HG03439 (cell line): ENCODE measurements around the gene FLT4.

Experiments used
- ATAC-seq: cut with Tn5 transposase; IDR thresholded peaks from one replicate; pipeline ENCODE4 v1.9.1; 2021; ENCODE audit warnings: mild to moderate bottlenecking, moderate library complexity; ENCODE audit not compliant: unreplicated experiment

Gene FLT4

DNA sequence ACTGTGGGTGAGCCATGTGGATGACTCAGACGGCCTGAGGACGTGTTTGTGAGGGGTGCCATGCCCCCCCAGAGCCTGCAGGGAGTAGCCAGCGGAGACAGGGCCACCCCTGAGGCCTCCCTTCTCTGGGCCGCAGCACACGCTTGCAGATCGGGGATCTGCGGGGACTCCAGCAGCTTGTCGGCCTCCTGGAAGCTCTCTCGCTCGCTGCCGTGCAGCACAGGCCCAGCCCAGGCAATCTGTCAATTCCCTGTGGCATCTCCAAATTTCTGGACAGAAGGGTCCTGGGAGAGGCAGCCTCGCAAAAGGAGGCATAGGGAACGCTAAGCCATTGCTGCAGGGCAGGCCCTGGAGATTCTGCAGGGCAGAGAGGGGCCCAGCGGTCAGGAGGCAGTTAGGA, 21.2 kb downstream of the FLT4 start:
- no peak for ATAC-seq

DNA sequence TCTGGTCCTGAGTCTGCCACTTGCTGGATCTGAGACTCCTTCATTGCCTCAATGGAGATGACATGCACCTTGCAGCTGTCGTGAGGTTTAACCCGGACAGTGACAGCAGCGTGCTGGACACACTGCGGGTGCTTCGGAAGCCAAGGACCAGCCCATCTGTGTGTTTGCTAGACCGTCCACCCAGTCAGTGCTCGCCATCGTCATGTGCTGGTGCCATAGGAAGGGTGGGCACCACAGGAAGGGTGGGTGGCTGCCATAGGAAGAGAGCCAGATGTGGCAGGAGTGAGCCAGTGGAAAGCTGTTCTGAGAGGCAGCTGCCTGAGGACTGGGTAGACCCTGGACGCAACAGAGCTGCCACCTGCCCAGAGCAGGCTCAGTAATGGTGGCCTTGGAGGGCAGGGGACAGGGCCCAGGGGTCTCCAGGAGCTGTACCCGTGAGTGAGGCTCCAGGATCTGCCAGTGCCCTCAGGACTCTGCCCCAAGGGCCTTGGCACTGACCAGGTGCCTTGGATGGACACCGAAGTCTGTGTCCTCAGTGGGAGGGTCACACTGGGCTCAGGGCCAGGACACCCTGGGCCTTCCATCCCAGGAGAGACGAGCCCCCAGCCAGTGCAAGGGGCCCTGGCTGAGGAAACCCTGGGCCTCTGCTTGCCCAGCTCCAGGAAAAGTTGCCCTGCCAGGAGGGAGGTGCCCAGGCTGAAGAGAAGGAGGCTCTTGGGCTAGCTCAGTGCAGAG, 21.8 kb downstream of the FLT4 start:
- ATAC-seq = no peak

DNA sequence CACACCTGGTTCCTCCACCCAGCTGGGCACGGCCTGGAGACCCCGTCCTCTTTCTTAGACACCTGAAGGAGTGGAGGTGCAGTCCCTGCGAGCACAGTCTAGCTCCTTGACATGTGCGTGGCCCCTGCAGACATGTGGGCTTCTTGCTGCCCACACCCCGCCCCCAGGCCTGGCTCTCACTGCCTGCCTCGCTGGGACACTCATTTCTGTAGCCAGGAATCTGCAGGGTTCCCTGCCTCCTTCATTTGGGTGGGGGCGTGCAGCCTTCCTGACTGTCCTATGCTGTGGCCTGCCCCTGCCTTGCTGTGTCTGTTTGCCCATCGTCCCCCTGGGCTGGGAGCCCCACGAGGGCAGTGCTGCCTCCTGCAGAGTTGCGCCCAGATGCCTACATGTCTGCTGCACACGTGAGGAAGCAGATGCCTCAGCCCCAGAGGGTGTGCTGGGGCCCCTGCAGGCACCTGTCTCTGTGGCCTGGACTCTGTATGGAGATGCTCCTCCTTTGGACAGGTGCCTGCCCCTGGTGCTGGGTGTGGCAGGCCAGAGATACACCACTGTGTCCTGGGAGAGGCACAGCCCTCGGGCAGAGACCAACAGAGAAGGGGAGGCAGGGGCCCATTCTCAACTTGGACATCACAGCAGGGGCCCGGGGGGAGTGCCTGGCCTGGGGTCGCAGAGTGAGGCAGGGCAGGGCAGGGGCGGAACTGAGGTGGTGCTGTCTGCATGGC, 22.6 kb downstream of the FLT4 start:
- no peak for ATAC-seq

DNA sequence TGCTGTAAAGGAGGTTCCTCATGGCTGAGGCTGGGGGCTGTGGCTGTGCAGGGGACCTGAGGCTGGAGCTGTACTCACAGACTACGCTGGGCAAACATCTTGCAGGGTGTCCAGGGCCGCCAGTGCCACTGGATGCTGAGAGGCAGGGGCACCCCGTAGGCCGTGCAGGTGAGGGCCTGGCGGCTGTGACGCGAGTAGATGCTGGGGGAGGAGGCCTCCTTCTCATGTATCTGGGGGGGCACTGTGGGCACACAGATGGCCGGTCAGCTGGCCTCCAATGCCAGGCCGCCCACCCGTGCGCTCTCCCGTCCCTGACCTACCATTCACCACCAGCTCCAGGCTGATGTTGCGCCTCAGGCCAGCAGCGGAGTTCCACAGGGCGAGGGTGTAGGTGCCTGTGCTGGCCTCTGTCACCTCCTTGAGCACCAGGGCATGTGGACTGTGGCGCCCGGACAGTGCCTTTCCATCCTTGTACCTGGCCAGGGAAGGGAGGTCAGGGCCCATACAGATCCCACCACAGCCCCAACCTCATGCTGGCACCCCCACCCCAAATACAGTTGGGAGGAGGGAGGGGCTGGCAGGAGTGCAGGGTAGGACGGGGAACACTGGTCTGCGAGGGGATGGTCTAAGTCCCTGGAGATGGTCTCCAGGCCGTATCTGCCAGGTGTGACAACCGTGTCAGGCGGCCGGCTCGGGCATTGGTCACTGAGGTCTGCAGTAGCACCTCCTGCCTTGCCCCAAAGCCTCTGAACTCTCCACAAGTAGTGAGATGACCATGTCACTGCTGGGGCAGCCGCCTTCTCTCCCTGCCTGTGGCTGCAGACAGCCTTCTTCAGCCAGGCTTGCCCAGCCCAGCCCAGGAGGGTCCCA, 23.4 kb downstream of the FLT4 start:
- no peak for ATAC-seq

DNA sequence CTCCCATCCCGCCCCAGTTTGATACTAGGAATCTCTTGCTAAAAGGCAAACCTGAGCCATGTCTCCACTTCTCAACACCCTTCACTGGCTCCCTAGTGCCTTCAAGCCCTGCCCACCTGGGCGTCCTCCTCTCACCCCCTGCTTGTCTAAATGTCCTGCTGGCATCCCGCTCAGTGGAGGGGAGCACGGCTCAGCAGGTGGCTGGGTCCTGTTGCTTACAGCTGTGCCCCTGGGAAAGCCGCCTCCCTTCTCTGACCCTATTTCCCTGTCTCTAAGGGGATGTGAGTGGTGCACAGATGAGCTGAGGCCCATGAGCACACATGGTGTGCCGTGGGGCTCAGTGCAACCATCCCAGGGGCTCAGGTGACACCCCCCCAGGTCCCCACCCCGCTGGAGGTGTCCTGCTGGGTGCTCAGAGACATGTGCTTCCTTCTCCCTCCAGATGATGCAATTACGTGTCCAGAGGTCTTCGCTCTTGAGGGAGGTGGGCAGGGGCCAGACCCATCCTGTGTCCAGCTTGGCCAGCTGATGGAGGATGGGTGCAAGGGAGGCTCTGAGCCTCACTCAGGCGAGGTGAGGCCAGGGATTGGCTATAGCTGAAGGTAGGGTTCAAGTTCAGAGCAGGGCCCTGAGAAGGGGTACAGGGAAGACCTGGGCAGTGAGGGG, 24.1 kb downstream of the FLT4 start:
- no peak for ATAC-seq

DNA sequence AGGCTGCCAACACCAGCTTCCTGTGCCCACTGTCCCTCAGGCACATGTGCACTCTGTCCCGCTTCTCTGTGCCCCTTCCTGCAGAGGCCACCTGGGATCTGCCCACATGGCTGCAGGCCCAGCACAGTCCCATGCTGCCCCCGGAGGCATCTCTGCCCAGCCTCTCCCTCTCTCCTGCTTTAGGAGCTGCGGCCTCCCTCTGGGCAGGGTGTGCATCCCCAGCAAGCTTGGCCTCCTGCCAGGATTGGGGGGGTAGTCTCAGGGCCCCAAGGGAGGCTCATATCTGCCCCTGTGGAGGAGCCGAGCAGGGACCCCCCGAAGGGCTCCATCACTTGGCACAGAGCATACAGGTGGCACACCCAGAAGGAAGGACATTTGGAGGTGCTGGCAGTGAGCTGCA, 24.8 kb downstream of the FLT4 start:
- no peak for ATAC-seq

DNA sequence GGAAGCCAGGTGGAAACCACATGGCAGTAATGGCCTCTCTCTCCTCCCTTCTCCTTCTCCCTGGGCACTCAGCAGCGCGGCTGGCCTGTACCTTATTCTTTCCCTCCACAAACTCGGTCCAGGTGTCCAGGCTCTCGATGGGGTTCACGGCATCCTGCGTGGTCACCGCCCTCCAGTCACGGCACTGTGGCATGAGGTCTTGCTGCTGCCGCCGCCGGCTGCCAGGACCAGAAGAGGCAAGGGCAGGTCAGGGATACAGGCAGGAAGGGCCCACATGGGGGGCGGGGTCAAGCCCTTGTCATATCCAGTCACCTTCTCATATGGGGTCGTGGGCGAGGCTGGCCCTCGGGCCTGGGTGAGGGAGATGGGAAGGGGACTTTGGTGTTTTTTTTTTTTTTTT, 25.6 kb downstream of the FLT4 start:
- ATAC-seq = no peak

DNA sequence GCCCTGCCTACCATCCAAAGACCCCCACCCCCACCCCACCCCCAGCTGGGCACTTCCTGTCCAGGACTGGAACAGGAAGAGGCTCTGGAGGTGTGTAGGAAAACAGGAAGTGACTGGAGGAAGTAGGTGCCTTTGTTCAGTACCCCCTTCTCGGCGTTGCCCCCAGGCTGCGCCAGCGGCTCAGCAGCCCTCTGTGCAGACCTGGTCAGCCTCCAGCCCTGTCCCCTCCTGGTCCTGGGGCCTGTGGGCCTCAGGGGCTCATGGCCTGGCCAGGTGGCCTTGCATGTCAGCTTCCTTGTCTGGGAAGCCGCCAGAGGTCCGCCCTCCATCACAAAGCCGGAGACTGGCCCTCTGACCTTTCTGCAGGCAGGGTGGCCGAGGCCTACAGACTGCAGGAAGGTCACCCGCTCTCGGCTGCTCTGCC, 26.0 kb downstream of the FLT4 start:
- ATAC-seq = no peak

DNA sequence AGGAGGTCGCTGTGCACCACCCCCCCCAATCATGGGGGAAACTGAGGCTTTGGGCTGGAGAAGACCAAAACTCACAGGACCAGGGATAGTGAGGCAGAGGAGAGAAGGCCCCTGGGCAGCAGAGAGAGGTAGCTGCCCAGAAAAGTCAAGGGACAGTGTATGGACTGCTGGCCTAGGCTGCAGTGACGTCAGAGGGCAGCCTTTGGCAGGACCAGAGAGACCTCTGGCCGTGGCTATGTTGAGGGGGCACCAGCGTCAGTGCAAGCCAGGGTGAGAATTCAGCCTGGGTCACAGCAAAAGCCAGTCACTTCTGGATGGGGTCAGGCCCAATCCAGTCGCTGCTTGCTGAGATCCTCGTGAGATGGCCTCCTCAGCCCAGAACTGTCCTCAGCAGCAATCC, 26.5 kb downstream of the FLT4 start:
- ATAC-seq = no peak

DNA sequence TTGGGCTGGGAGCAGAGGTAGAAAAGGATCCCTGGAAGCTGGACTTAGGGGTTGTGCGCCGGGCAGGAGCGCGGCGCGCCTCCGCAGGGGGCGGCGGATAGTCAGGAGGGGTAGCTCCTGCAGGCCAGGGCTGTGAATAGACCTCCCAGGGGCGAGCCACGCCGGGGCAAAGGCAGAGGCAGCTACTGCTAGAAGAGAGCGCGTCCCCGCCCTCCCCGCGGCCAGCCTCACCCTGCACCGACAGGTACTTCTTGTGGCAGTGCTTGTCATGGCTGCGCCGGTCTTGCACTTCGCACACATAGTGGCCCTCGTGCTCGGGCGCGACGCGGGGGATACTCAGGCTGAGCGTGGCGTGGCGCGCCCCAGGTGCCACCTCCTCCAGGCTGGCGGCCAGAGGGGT, 28.1 kb downstream of the FLT4 start:
- ATAC-seq = no peak

DNA sequence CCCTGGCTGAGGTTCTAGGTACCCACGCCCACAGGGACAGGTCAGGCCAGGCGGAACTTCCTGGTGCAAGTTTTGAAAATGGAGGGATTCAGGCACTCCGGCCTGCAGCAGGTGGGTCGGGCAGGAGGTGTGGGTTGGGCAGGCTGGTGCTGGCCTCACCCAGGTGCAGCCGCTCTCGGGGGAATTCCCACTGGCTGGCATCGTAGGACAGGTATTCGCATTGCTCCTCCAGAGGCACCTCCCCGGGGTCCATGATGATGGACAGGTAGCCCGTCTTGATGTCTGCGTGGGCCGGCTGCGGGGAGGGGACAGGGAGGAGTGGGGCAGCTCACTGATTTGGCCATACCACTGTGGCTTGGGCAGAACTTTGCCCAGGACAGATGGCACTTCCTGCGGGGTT, 29.4 kb downstream of the FLT4 start:
- ATAC-seq = no peak

DNA sequence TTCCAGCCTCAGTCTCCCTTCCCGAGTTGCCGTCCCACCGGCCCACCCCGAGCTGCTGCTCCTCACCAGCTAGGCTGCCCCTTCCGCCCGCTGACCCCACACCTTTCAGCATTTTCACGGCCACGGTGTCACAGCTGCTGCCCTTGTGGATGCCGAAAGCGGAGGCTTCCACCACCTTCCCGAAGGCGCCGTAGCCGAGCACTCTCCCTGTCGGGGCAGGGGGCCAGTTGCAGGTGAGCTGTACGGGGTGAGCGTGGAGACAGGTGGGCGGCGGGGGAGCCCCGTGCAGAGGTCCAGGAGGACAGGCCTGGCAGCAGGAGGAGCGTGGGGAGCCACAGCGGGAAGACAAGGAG, 29.9 kb downstream of the FLT4 start:
- no peak for ATAC-seq

DNA sequence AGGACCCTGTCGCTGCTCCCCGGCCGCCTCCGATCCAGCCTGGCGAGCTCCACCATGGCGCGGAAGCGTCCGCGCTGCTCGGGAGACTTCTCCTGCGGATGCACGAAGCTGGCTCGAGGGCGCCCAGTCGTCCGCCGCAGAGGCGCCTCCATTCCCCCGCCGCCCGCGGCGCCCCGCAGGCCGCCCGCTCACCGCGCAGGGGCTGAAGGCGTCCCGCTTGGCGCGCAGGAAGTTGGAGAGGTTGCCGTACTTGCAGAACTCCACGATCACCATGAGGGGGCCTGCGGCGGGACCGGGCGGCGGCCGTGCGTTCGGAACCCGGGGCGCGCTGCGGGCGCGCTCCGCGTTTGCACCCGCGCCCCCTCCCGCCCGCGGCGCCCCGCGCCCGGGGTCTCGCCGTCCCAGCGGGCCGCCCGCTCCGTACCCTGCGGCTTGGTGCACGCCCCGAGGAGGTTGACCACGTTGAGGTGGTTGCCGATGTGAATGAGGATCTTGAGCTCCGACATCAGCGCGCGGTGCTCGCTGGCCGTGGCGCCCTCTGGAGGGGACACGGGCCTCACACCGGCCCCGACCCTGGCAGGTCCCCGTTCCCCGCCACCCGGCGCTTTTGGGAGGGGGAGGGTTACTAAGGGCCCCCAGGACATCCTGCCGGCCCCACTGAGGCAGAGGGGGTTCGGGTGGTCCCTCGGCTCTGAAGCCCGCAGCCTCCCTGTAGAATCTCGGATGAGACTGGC, 30.4 kb downstream of the FLT4 start:
- ATAC-seq = no peak

DNA sequence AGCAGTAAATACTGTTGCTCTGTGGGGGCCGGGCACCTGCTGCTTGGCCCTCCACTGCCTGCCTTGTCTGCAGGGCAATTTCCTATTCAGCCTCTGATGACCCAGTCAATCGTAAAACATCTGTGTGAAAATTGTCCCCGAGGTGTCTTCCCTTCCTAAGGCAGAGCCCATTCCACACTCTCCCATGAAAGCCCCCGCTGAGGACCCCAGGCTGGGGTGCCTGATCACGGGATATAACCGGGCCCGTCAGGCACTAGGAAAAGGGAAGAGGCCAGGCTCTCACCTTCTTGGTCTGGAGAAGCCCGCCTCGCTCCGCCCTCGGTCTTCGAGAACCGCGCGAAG, 30.9 kb downstream of the FLT4 start:
- ATAC-seq = no peak

DNA sequence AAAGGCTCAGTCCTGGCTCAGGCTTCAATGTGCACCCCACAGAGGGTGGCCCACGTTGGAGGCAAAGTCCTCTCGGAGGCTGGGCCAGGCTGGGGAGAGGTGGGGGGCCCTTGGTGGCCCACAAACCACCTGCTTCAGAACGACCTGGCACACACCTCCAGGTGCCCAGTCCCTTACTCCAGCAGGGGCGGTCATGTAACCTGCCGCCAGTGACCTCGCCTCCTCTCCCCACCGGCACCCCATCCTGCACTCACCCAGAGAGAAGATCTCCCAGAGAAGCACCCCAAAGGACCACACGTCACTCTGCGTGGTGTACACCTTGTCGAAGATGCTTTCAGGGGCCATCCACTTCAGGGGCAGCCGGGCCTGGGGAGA, 35.6 kb downstream of the FLT4 start:
- no peak for ATAC-seq

DNA sequence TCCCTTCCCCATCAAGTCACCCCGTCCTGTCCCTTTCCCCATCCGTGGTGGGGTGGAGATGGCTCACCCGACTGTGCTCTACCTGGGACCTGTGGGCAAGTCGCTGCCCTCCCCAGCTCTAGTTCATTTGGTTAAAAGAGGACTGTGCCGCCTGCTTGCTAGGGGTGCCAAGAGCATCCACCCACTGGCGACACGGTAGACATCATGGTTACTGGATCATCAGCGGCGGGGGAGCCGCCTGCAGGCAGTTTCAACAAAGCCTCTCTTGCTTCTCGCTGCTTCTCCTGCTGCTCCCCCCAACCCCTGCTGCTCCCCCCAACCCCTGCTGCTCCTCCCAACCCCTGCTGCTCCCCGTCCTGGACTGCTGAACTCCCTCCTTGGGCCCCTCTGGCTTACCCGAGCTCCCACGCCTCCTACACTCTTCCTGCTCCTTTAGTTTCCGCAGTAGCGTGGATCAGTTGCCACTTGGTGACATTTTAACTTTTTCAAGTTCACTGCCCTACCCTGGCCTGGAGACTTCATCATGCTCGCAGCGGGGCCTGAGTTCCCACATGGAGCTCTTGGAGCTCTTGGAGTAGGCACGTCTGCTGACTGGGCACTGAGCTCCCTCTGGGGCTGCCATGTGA, 36.1 kb downstream of the FLT4 start:
- no peak for ATAC-seq

DNA sequence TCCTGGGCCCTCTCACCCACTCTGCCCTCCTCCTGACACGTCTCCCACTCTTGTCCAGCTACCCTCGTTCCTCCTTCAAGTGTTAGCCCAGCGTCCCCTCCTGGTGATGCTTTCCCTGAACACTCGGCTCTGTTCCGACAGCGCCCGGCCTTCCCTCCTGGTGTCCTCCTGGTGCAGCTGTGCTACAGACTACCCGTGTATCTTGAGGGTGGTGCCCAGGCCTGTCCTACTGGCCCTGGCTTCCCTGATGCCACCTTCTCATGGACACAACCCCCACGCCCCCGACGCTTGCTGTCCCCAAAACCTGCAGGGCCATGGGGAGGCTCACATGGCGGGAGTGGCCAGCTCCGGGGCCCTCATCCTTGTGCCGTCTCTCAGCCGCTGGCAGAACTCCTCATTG, 36.7 kb downstream of the FLT4 start:
- ATAC-seq = no peak

DNA sequence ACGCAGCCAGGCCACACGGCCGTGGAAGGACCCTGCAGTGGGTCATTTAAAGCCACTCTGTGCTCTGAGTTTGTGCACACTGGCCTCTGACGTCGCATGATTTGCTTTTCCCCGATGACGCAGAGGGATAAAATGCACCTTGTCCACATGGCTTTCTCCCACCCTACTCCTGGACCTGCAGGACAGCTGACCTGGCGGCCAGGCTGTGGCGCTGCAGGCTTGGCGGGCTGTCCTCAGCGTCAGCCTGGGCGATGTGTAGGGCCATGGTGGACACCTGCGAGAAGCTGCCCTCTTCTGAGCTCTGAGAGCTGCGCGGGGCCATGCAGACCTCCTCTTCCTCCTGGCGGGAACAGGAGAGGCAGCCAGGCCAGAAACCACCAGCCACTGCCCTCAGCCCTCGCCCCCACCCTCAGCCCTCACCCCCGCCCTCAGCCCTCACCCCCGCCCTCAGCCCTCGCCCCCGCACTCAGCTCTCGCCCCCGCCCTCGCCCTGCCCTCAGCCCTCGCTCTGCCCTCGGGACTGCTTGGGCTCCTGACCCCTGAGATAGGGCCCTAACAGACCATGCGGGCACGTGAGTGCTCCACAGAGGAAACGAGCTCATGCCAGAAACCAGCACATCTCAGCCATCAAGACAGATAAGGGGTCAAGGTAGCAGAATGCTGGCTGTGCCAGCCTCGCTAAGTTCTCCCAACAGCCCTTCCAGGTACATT, 38.1 kb downstream of the FLT4 start:
- ATAC-seq = no peak

DNA sequence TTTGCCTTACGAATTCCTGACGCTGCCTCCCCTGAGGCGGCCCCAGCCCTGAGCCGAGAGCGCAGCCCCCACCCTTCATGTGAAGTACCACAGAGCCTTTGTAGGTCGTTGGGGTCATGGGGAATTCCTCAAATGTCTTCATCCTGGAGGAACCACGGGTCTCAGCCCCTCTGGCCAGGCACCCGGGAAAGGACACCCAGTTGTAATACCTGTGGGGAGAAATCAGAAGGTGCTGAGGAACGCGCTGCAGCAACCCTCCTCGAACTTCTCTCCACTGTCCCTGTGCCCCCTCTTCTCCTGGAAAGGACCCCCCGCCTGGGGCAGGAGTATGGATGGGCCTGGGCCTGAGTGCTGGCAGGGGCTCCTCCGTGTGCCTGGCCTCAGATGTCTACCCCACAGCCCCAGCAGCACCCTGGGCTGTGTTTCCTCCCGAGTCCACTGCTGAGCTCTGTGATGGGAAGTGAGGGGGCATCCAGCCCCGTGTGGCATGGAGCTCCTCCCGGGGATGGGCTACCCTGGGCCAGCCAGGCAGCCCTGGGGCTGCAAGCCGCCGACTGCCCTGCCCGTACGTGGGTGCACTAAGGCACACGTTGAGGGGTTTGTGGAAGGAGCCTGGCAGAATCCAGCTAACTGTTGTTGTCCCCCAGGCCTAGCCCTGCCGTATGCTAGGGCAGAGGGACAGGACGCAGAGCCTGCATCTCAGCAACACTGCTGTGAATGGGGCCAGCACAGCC, 39.4 kb downstream of the FLT4 start:
- no peak for ATAC-seq
